HG02759 (cell line): ENCODE data around the gene EFEMP1.

Experiments
- ATAC-seq: cut with Tn5 transposase; IDR thresholded peaks from one replicate; pipeline ENCODE4 v1.9.1; 2021; ENCODE audit warnings: mild to moderate bottlenecking, moderate library complexity; ENCODE audit not compliant: unreplicated experiment

EFEMP1 gene, protein sequence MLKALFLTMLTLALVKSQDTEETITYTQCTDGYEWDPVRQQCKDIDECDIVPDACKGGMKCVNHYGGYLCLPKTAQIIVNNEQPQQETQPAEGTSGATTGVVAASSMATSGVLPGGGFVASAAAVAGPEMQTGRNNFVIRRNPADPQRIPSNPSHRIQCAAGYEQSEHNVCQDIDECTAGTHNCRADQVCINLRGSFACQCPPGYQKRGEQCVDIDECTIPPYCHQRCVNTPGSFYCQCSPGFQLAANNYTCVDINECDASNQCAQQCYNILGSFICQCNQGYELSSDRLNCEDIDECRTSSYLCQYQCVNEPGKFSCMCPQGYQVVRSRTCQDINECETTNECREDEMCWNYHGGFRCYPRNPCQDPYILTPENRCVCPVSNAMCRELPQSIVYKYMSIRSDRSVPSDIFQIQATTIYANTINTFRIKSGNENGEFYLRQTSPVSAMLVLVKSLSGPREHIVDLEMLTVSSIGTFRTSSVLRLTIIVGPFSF

DNA sequence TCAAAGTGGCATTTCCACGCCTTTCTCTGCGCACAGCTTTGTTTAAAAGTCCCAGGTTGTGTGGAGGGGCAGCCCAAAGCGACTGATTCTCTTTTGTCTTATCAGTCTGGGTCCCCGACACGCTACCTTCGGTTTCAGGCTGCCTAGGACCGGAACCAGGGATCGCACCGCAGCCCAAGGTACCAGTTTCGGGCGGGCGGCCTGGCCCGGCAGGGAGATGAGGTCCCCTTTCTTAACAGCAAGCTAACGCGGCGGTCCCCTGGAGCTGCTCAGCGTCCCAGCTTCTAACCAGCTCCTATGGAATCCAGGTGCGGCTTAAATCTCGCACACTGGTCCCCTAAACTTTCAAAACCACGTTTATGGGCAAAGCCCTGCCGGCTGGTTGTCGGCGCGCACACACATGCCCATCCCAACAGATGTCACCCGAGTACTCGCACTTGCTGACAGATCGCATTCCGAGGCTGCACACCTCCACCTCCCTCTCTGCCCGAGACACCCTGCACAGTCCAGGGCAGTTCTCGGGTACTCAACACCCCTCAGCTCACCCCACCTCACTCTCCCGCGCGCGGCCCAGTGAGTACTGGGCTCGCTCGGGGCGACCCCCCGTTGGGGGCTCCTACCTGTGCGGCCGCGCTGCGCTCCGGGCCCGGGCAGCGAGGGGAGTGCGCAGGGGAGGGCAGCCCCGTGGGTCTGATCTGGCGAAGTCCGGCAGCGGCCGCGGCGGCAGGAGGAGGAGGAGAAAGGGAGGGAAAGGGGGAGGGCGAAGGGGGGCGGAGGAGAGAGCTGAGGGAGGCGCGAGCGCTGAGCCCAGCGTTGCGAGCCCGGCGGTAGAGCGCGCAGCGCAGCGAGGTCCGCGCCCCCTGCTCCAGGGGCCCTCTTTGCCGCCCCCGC lies at the start of gene EFEMP1:
EFEMP1 (minus strand) TSS at position 692 of the 891 bp plus-strand sequence. CDS start 1,342 bp downstream, outside the sequence.
- ATAC-seq, result peak; percentile 59

DNA sequence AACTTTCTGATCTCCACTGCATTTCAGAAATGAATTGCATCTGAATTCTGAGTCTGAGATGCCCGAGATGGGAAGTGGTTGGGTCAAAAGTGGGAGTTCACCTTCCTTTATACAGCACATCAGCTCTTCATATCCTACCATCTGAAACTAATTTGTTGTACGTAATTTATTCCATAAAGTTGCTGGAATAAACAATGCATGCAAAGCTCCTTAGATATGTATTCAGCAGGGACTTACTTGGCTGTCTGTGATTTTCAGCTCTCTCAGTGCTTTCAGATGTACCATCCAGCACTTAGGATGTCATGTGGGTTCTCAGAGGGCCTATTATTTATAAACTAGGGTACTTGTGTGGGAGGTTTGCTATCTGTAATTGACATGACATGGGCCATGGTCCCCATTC lies 46.9 kb upstream of the EFEMP1 start:
- ATAC-seq, result no peak

DNA sequence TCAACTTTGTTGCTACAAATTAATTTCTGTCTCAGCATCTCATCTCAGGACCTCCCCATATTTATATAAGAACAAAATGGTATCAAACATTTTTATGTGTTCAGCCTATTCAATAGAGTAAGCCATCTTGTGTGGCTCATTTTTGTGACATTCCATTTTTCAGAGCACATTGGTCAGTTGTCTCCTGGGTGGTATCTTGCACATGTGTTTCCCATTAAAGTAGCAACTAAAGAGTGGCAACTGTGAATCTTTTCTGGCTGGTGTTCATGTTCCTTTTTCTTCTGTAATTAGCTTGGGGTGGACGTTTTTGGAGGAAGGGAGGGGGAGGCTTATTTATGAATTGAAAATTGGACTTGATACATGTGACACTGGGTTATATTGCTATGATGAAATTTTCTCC lies 45.4 kb upstream of the EFEMP1 start:
- no peak for ATAC-seq

DNA sequence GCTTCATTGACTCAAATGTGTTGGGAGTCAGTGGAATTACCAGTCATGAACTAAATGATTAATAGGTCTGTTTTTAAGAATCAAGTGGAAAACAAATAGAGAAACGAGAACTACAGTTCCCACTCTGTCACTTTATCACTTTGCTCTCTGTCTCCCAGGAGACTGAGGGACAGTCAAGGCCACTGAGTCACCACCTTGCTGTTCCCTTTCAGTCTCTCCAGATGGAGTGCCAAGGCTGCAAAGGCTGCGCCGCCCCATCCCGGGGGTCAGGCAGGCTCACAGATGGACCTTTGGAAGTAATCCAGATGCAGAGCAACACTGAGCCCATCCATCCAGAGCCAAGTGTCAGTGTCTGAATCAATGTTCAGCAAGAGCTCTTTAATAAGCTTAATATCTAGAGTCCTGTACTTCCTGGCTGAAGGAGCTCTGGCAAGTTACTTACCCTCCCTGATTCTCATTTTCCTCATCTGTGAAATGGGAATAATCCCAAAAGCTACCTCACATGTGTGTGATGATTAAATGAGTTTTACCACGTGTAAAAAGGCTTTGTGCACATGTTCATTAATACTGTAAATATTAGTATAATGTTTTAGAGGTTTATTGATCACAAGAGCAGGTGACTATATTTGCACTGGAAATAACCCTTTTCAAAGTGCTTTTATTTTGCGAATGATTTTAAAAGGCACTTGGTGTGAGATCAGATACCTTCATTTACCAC lies 43.0 kb upstream of the EFEMP1 start:
- ATAC-seq, result no peak

DNA sequence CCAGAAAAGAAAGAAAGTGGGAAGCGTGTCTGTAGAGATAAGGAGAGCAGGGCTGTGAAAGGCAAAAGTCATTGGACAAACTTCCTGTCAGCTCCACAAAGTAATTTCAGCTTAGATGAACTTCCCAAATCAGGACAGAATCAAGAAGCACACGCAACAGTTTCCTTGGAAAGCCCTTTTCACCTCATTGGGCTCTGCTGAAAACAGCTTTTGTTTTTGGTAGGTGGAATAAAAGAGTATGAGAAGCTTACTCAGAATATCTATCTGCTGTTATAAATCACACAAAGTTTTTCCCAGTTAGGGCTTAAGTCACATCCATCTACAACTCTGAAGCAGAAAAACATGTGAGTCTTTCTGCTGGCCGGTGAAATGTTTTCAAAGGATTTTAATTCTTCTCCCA lies 42.4 kb upstream of the EFEMP1 start:
- ATAC-seq, result no peak

DNA sequence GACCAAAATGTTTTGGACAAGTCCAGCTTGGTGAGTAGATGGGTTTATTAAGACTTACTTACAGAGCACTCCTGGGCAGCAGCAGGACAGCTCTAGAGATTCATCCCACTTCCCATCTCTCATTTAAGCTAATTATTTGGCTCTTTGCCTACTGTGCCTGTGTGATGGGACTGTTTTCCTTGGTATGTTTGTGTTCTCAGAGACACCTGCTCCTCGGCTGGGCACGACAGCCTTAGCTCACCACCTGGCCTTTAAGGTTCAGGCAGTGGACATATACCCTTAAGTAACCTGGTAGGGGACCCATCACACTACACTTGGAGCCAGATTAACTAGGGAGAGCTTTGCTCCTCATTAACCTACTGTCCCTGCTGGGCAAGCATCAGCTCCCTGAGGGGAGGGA lies 41.7 kb upstream of the EFEMP1 start:
- no peak for ATAC-seq

DNA sequence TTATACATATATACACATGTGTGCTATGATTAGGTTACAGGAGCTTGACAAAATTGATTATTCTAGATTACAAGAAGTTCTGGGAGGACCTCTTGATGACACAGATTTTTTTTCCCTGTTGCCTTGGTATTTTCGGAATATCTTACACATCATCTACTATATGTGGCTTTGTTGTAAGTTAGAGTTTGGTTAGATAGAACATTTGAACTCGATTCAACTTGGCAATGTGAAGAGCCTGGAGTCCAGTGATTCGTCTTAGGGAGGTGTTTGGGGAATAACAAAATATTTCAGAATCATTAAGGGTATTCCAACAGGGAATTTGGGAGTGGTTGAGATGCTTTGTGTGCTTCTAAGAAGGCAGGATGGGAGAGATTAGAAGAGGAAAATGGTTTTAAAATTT lies 39.3 kb upstream of the EFEMP1 start:
- no peak for ATAC-seq

DNA sequence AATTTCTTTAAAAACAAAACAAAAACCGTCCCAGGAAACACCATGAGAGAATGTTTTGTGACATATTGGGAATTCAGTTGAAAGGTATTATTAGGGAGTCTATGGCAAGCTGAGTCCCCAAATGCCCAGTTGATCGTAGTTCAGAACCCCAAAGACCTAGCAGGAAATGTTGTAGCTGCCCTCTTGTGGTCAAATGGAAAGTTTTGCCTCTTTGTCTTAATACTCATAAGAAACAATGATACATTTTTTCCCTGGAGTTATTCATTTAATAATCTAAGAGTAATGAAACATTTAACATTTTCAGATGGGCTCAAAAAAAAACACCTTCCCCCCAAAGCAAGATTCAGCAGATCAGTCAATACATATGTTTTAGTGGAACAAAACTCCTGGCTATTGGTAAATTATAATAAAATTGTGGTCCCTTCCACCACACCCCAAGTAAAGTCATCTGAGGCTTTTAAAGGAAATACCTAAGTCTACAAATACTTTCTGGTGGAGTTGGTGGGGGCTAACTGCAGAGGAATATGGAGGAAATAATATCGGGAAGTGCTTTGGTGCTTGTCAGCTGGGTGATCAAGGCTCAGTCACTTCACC lies 37.8 kb upstream of the EFEMP1 start:
- ATAC-seq, result peak; percentile 70

DNA sequence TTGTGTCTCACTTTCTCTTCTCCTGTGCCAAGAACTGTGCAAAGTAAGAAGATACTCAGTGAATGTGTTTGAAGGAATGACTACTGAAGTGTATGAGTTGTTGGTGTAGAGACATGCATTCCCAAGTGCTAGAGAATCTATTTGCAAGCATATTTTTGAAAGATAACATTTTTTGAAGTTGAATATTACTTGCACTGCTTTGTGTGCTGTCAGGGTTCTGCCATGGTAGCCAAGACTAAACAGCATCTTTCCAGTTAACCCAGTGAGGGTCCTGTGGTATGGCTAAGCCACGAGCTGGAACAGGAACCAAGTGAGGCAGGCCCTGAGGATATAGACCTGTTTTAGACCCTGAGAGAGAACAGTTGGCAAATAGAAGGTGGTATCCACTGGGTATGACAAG lies 35.2 kb upstream of the EFEMP1 start:
- no peak for ATAC-seq

DNA sequence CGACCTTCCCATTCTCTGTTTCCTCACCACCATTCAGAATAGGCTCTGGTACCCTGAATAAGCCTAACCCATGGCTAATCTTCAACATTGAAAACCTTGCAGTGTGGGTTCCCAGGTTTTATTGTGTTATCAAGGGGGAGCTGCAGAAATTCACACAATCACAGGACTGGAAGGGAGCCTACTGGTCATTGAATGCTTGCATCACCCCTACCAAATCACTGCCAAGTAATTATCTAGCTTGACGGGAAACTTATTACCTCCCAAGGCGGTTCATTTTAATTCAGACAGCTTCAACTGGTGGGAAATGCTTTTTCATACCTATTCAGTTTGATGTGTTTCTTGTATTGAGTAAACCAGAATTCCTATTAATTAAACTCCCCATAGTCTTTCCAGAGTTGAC lies 33.6 kb upstream of the EFEMP1 start:
- no peak for ATAC-seq

DNA sequence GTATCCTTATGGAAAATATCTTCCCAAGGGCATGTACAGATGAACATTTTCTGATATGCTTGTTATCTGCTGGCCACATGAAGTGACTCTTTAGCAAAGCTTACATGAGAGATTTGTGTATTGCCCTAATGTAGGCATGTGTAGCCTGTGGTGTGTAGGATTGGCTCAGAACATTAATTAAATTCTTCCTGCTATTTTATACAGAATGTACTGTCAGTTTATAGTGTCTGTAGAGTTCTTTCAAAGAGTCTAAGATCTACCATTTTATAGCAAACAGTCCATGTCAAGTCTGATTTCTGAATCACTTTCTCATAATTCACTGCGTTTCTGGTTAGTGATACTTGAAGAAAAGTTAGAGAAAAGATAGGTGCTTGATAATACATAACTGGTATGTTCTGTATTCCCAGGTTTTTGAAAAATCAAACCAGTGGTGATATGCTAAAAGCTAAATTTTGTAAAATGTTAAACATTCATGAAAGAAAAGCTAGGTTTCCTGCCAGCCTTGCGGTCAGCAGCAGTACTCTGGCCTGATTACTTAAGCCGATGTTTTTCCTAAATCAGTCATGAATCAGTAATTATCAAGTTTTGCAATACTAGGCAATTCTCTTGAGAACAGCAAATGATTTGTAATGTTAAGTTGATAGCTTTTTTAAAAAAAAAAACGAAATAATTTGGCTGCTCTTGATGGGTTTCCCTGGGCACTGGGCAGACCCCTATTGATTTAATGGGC lies 30.9 kb upstream of the EFEMP1 start:
- ATAC-seq, result no peak

DNA sequence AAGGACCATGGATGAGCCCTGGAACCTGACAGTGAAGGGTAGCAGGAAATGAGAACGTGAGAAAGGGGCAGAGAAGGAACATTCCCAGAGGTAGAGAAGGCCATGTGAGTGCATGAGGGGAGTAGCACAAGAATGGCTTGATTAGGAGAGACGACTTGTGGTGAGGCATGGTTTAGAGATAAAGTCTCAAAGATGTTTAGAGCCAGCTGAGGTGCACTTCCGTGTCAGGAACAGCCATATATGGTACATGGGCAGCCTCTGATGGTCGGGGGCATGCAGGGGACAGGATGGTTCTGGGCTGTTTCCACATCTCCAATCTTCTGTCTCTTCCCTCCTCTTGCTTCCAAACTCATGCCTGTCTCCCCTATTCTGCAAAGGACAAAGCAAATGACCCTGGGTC lies 28.8 kb upstream of the EFEMP1 start:
- ATAC-seq, result no peak

DNA sequence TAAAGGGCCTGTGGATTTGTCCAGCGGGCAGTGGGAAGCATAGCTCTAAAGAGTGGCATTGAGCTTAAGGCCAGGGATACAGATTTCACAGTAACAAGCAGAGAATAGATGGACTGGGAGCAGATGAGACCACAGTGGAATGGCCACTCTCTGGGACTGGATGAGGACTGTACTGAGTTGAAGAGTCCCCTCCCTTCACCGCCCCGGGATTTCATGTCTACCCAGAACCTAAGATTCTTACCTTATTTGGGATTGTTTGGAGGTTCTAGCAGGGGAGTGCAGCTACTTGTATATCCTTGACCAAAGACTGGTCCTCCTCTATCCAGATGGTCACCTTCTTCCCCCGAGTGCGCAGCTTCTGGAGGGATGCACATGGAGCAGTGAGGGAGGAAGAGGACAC lies 28.0 kb upstream of the EFEMP1 start:
- ATAC-seq, result no peak

DNA sequence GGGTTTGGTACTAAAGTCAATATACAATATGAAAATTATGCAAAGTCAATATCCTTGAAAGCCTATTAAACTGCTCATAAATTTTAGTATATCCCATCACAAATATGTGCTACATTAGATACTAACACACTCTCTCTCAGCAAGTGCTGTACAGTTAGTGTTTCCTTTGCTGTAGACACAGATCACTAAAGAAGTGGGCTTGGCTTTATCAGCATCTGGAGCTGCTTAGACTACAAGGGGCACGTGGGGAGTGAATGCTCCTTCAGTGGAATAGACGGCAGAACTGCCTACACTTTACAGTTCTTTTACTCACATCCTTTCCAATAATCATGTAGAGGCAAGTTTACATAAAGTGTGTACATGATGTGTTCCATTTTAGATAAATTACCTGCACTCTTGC lies 26.0 kb upstream of the EFEMP1 start:
- no peak for ATAC-seq

DNA sequence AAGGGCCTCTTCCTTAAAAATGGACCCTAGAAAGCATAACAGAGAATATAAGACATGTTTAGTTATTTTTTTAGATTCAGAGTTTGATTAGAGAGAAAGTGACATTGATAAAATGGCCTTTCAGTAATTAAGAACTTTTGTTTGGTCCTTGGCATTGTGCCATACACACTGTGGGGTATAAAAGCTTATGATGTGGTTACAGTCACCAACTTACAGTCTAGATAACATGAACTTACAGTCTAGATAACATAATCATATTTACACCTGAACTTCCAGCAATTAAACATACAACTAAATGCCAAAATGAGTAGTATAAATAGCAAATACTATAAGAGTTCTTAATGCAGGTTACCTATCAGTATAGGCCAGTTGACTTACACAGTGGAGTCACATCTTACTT lies 25.6 kb upstream of the EFEMP1 start:
- ATAC-seq, result no peak

DNA sequence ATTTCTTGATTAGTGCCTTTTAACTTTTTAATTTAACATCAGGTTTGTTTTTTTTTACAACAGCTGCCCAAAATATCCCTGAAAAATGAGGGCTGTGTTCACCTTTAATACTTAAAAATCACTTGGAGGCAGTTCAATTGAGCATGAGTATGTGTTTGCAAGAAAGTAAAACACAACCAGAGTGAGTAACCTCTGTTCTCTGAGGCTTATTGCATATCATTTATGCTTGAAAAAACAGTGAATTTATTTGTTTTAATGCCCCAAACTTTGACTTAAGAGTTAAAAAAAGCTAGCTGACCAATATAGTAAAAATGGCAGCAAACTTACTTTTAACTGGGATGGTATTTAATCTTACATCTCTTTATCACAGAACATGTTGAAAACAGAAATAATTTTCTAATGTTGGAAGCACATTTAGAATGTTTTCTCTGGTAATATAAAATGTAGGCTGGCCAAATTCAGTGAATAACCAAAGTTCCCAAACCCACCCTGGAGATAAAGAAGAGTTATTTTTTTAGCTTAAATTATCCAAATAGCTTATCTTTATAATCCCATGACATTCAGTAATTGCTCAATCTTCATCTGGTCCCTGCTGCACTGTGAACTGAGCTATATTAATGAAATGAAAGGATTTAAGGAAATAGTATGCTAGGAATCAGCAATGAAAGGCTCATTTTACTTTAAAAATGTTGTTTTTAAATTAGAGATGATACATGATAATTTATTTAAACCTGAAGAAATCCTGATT lies 24.8 kb upstream of the EFEMP1 start:
- no peak for ATAC-seq

DNA sequence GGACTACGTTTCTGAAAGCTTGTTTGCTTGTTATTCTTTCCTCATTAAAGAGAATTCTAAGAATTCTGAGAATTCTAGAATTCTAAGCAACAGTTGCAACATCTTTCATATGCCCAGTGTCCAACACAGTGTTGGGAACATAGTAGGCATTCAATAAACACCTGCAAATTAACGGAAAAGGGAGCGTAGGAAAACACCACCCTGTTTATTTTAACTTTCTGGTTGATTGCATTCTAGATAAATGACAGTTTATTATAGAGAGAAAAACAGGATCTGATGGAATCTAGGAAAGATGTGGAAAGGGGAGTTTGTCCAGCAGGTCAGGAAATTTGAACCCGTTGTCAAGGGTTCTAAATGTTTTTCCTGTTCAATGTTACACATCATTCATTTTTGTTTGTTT lies 24.2 kb upstream of the EFEMP1 start:
- no peak for ATAC-seq

DNA sequence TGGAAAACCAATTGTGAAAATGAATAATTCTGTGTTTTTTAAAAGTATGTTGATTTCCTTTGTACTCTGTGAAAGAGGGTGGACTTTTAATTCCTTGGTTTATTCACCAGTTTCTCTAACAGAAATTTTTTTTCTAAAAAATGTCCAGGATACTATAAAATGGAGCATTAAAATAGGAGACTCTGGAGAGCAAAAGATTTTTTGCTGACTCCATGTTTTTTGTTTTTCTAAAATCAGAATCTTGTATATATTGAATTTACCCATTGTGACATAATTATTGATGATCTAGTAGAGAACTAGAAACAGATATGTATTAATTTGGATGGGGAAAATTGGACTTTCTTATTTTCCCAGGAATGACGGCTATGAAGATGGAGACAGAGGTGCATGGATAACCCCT lies 23.2 kb upstream of the EFEMP1 start:
- ATAC-seq, result no peak

DNA sequence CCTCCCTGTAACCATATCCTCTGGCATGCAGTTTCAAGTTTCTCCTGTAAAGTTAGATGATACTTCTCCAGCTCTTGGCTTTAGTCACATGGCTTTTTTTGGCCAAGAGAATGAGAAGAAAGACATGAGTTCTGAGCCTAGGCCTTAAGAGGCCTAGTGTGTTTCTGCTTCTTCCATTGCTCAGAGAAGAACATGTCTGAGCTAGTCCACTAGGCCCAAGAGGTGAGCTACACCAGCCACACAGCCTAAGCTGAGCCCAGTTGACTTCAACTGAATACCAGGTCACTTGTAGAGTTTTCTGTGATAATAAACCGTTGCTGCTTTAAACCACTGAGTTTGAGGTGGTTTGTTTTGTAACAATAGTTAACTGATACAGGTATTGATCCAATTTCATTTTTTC lies 19.9 kb upstream of the EFEMP1 start:
- no peak for ATAC-seq

DNA sequence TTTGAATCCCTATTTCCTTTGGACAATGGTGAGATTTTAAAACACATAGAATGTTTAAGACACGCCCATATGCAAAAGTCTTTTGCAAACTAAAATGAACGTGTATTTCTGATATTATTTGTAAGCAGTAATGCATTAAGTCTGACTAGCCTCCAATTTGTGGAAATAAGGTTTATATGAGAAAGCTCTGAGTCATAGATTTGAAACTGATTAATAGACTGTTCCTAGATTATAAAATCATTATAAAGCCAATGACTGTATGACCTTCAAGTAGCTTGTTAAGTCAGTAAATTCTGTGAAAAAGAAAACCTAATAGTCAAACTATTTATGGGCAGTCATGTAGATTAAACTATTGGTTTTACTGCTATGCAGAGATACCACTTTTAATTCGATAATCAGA lies 12.8 kb upstream of the EFEMP1 start:
- no peak for ATAC-seq
